ENCODE measurements around the gene PAX7.

The PAX7 gene

GRCh38 chr1:18638835-18639364, 8.3 kb downstream of the PAX7 start:
- no peaks in the 10 kb centered on the region for H3K9me3 ChIP-seq (ENCODE audit: insufficient read depth, low read length, severe bottlenecking)
- H3K27me3 ChIP-seq (ENCODE audit: insufficient read depth, low read length, poor library complexity) = peaks cover 71% of the 10 kb centered on the region
- DNase-seq (no peak), ATAC-seq (ENCODE audit: insufficient read depth, low read depth) (no peak)
- no peaks in the 10 kb centered on the region for H3K4me1 ChIP-seq (ENCODE audit: insufficient read depth, low read length)
- TF ChIP-seq CTCF (IDR thresholded peaks at IDR 0.05; ENCODE audit: borderline replicate concordance, extremely low read depth, low read length, poor library complexity, severe bottlenecking) (no peak), EZH2 (IDR thresholded peaks at IDR 0.05; ENCODE audit: borderline replicate concordance, low read depth, low read length, severe bottlenecking) (no peak)
- no peak overlapping the region for H2AFZ ChIP-seq (ENCODE audit: low read depth, low read length)
- no peak overlapping the region for H3K4me3 ChIP-seq (ENCODE audit: low read depth in 1 of 2, low read length in 2 of 2)
- H3K9ac ChIP-seq (ENCODE audit: low read depth, low read length) = no peak overlapping the region
- no peak overlapping the region for H3K27ac ChIP-seq (ENCODE audit: low read length)
- peaks cover 5% of the 10 kb centered on the region for H4K20me1 ChIP-seq (ENCODE audit: insufficient read depth, low read length)
- no peaks in the 10 kb centered on the region for H3K79me2 ChIP-seq (ENCODE audit: insufficient read depth, low read length)
- H3K4me2 ChIP-seq (ENCODE audit: insufficient read depth, low read length) = no peak overlapping the region
- no peaks in the 10 kb centered on the region for H3K36me3 ChIP-seq (ENCODE audit: insufficient read depth, low read length)

- no peaks in the 10 kb centered on the region for H3K79me2 ChIP-seq (ENCODE audit: insufficient read depth, low read length)
- no peak for DNase-seq
- H3K4me2 ChIP-seq (ENCODE audit: insufficient read depth, low read length) = no peak overlapping the region
- no peak for ATAC-seq (ENCODE audit: insufficient read depth, low read depth)
- peaks cover 4% of the 10 kb centered on the region; the same call in 1 of the 2 replicates for H4K20me1 ChIP-seq (ENCODE audit: insufficient read depth, low read length)
- no peak overlapping the region for H3K9ac ChIP-seq (ENCODE audit: low read depth, low read length)
- H3K36me3 ChIP-seq (ENCODE audit: insufficient read depth, low read length) = no peaks in the 10 kb centered on the region
- TF ChIP-seq CTCF (IDR thresholded peaks at IDR 0.05; ENCODE audit: borderline replicate concordance, extremely low read depth, low read length, poor library complexity, severe bottlenecking) = no peak
- TF ChIP-seq EZH2 (IDR thresholded peaks at IDR 0.05; ENCODE audit: borderline replicate concordance, low read depth, low read length, severe bottlenecking) = peak; percentile 2
- no peak overlapping the region for H3K4me3 ChIP-seq (ENCODE audit: low read depth in 1 of 2, low read length in 2 of 2)
- H3K9me3 ChIP-seq (ENCODE audit: insufficient read depth, low read length, severe bottlenecking) = no peaks in the 10 kb centered on the region
- H3K4me1 ChIP-seq (ENCODE audit: insufficient read depth, low read length) = no peaks in the 10 kb centered on the region
- H3K27me3 ChIP-seq (ENCODE audit: insufficient read depth, low read length, poor library complexity) = peaks cover 72% of the 10 kb centered on the region
- no peak overlapping the region for H3K27ac ChIP-seq (ENCODE audit: low read length)
- no peak overlapping the region for H2AFZ ChIP-seq (ENCODE audit: low read depth, low read length)
Measured at GRCh38 chr1:18639368-18640055, 8.9 kb downstream of the PAX7 start.

- Histone ChIP-seq H3K9me3 (ENCODE audit: insufficient read depth, low read length, severe bottlenecking) (no peaks in the 10 kb centered on the region), H3K27ac (ENCODE audit: low read length) (no peak overlapping the region), H3K4me1 (ENCODE audit: insufficient read depth, low read length) (no peaks in the 10 kb centered on the region), H3K36me3 (ENCODE audit: insufficient read depth, low read length) (no peaks in the 10 kb centered on the region), H3K4me3 (ENCODE audit: low read depth in 1 of 2, low read length in 2 of 2) (no peak overlapping the region), H3K27me3 (ENCODE audit: insufficient read depth, low read length, poor library complexity) (peaks cover 75% of the 10 kb centered on the region), H3K4me2 (ENCODE audit: insufficient read depth, low read length) (no peak overlapping the region), H2AFZ (ENCODE audit: low read depth, low read length) (no peak overlapping the region), H3K9ac (ENCODE audit: low read depth, low read length) (no peak overlapping the region), H4K20me1 (ENCODE audit: insufficient read depth, low read length) (peaks cover 6% of the 10 kb centered on the region; the same call in 1 of the 2 replicates), H3K79me2 (ENCODE audit: insufficient read depth, low read length) (no peaks in the 10 kb centered on the region)
- no peak for ATAC-seq (ENCODE audit: insufficient read depth, low read depth)
- no peak for DNase-seq
- TF ChIP-seq EZH2 (IDR thresholded peaks at IDR 0.05; ENCODE audit: borderline replicate concordance, low read depth, low read length, severe bottlenecking) = peak; percentile 46
- no peak for TF ChIP-seq CTCF (IDR thresholded peaks at IDR 0.05; ENCODE audit: borderline replicate concordance, extremely low read depth, low read length, poor library complexity, severe bottlenecking)
Measured at GRCh38 chr1:18640228-18641004, 9.8 kb downstream of the PAX7 start.
